GM21825 (cell line): Measurements from ENCODE around the gene OPA1.

ENCODE experiments used
- ATAC-seq: cut with Tn5 transposase; IDR thresholded peaks from one replicate; pipeline ENCODE4 v1.9.1; 2021; ENCODE audit warnings: mild to moderate bottlenecking, moderate library complexity; ENCODE audit not compliant: unreplicated experiment

OPA1 gene, protein sequence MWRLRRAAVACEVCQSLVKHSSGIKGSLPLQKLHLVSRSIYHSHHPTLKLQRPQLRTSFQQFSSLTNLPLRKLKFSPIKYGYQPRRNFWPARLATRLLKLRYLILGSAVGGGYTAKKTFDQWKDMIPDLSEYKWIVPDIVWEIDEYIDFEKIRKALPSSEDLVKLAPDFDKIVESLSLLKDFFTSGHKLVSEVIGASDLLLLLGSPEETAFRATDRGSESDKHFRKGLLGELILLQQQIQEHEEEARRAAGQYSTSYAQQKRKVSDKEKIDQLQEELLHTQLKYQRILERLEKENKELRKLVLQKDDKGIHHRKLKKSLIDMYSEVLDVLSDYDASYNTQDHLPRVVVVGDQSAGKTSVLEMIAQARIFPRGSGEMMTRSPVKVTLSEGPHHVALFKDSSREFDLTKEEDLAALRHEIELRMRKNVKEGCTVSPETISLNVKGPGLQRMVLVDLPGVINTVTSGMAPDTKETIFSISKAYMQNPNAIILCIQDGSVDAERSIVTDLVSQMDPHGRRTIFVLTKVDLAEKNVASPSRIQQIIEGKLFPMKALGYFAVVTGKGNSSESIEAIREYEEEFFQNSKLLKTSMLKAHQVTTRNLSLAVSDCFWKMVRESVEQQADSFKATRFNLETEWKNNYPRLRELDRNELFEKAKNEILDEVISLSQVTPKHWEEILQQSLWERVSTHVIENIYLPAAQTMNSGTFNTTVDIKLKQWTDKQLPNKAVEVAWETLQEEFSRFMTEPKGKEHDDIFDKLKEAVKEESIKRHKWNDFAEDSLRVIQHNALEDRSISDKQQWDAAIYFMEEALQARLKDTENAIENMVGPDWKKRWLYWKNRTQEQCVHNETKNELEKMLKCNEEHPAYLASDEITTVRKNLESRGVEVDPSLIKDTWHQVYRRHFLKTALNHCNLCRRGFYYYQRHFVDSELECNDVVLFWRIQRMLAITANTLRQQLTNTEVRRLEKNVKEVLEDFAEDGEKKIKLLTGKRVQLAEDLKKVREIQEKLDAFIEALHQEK

DNA sequence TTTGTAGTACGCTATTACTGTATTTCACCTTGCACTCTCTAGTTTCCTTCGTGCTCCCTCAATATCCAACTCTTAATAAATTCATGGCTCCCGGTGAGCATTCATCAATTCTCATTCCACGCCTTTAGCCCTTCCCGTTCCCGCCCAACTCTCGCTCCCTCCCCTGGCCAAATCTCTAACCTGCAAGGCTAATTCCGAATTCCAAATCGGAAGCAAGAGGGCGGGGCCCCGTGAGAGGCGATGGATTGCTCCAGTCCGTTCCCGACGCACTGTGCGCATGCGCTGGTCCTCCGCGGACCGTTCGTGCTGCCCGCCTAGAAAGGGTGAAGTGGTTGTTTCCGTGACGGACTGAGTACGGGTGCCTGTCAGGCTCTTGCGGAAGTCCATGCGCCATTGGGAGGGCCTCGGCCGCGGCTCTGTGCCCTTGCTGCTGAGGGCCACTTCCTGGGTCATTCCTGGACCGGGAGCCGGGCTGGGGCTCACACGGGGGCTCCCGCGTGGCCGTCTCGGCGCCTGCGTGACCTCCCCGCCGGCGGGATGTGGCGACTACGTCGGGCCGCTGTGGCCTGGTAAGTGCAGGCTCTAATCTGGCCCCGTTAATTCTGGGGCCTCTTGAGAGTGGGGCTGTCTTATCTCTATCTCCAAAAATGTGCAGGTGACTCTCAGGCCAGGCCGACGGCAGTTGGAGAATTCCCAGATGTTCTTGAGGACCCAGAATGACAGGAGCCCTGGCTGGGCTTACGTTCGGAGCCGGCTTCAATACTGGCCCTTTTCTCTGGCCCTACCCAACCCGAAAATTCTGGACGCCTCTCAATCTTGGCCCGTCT lies at the start of gene OPA1:
TSS of gene OPA1 (plus strand) at position 368 of the 827 bp plus-strand sequence. CDS start at position 538, 170 bp downstream.
- ATAC-seq: peak; percentile 98

DNA sequence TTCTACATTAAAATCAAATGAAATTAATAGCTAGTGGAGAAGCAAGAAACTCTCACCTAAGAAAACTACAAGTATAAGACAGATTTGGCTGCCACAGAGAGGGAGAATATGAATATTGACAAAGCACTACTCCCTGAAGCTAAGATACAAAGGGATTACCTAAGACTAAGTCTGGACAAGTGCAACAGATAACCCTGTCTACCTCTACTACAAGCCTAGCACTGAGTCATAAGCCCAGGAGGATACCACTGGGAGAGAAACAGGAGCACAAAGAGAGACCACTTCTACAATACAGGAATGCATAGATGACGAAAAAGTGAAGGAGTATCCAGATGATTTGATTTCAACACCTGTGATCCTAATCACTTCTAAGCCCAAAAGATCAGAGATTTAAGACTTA lies 48.7 kb upstream of the OPA1 start:
- ATAC-seq: no peak

DNA sequence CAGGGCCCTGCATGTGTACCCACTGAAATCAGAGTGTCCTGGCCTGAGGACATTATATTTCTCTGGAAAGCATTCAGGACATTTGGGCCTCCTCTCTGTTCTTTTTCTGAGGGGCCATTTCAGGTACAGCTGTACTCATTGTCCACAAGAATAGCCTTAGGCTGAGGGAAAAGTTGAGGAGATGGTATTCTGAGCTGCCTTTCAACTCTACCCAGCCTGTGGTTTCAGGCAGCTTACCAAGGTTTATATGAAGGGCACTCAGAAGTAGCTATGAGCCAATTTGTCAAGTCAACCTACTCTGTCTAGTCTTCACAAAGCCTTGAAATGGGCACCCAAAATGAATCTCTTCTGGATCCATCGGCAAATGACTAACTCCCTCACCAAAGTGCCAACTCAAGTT lies 47.7 kb upstream of the OPA1 start:
- ATAC-seq: no peak

DNA sequence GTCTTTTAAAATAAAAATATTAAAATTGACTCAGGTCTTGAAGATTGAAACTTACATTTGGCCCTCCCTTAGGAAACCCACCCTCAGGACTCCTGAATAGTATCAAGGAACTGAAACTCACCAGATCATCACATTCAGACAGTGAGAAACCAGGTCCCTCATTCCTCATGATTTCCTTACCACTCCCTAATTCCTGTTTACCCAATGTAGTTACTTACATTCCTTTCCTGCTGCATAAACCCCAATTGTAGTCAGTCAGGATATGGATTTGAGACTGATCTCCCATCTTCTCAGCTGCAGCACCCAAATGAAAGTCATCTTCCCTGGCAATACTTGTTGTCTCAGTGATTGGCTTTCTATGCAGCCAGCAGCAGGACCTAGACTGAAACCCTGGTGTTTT lies 46.9 kb upstream of the OPA1 start:
- ATAC-seq: no peak

DNA sequence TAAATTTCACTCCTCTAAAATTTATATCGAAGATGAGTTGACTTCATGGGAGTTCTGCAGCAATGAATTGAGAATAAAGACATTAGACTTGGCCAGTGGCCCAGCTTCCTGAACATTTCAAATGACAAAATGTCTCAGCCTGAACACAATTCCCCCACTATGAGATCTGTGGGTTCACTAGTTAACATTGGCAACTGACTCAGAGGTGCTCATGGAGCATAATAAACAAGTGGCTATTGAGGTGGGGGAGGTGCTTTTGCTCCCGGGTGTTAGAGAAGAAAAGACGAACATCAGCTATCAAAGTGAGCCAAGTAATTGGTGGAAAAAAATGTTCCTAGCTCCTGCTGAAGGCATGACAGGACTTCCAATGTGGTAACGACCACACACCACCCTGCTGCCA lies 44.6 kb upstream of the OPA1 start:
- ATAC-seq: no peak

DNA sequence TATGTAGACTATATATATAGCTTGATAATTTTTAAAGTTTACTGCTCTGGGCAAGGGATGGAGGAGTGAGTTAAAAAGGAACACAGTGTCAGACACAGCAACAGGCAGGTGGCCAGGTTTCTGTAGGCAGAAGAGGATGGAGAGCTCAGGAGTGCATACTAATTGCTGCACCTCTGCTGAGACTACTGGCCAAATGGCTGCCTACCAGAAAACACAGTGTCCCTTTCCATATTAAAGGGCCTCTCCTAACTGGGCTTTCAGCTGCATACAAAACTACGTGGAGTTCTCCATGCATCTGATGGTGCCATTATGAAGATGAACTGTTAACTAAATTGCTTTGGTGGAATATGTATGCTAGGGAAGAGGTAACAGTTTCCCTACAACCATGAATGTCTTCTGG lies 40.1 kb upstream of the OPA1 start:
- ATAC-seq: no peak

DNA sequence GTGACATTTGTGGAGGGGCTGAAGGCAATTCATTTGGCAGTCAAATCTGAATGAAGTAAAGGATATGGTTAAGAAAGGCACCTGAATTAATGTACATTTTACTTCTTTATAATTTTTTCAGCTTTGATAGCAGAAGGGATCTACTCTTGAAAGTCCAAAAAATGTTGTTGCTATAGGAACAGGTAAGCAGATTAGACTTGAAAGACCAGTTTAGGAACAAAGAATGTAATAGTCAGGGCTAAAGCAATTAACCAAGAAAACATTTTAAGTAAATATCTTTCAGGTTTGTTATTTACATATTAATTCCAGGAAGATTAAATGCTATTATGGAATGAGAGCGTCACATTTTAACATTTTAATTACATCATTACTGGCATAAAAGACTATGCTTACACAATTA lies 39.4 kb upstream of the OPA1 start:
- no peak for ATAC-seq

DNA sequence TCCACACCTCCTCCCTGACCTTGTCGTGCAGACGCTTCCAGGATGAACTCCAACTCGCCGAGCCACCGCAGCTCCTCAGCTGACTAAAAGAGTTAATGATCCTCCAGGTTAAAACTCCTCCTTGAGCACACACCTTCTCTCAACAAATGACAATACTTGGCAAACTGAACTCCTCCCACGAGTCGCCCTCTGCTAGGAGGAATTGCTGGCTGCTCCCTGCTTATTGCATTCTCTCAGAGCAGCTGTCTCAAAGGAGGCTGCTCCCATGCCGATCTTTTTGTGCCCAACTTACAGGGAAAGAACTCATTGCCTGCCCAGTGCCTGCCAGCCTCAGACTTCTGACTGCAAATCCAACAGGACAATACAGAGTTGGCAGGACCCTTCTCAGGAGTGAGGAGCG lies 38.2 kb upstream of the OPA1 start, which contains the start of gene ATP13A4:
TSS of gene ATP13A4 (minus strand) at position 85 of the 400 bp plus-strand sequence. CDS start 96 bp downstream, outside the sequence.
- ATAC-seq: no peak

DNA sequence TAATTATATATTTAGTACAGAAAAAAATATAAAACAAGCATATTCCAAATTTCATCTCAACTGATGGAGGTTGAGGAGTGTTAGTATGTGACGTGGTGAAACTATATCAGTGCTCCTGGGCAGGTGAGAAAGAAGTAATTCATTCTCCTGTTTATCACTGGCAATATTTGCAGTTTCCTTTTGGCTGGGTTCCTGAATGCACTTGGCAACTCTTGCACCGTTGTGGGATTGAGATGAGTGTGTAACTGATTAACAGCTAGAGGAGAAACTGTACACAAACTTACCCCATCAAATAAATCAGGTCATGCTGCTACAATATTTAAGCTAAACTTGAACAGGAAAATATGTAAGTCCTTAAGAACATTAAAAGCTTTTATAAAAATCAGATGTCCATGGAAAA lies 36.2 kb upstream of the OPA1 start:
- ATAC-seq: no peak

DNA sequence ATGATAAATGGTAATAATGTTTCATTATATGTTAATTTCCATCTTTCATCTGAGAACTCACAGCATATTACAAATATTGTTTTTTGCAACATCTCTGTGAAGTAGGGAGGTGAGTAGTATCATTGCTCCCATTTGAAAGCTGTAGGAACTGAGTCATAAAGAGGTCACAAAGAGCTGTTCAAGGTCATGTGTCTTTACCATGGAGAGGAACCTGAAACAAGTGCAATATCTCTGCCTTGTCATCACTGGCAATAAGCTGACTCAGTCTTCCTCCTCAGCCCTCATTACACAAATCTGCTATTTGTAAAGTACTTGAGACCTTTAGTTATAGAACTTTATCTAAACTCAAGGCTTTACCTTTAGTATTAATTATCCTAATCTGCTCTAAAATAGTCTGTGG lies 33.9 kb upstream of the OPA1 start:
- no peak for ATAC-seq

DNA sequence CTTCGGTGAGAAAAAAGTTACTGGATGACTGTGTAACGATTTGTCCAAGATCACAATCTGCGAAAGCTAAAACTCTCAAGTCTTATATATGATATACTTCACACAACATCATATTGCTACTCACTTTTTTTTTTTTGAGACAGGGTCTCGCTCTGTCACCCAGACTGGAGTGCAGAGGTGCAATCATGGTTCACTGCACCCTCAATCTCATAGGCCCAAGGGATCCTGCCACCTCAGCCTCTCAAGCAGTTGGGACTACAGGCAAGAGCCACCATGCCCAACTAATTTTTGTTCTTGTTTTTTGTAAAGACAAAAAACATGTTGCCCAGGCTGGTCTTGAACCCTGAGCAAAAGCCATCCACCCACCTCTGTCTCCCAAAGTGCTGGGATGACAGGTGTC lies 32.9 kb upstream of the OPA1 start:
- no peak for ATAC-seq

DNA sequence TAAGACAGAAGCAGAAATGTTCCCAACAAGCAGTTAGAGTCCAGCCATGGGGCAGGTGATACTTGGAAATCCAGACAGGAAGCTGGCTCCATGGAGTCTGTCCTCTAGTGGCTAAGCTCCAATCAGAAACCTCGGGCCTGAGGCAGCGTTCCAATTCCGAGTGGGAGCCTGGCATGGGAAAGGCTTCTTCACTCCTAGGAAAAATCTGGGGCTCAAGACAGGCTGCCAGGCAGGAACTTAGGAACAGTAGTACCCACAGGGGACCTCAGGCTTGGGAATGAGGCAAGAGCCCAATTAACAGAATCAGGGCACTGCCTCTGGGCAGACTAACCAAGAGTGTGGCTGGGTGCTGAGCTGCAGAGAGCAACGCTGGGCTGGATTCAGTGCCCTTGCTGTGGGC lies 32.1 kb upstream of the OPA1 start:
- ATAC-seq: no peak

DNA sequence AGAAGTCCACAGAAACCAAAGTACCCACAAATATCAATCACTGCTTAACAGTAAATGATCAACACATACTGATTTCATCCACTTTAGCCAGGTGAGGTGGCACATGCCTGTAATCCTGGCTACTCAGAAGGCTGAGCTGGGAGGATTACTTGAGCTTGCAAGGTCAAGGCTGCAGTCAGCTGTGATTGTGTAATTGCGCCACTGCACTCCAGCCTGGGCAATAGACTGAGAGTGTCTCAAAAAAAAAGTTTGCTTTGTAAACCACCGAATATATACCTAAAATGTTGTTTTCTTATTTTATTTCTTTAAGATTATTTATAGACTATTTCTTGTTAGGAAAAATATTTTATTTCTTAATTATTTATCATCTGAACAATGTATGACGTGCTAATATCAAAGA lies 29.6 kb upstream of the OPA1 start:
- ATAC-seq: no peak

DNA sequence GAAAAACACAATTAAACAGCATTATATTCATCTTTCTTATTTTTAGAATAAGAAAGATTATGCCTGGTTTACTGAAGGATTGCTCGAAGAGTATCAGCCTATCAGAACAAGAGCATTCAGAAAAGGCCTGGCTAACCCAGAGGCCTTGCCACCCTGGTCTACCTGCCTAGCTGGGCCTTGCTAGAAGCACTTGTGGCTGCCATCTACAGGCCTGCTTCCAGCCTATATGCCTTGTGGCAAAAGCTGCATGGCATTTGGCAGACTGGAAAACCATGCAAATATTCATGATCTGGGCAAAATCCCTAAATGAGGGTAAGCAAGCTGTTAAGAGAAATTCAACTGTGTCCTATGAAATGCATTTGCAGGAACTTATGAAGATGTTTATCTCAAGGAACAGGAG lies 29.0 kb upstream of the OPA1 start:
- no peak for ATAC-seq

DNA sequence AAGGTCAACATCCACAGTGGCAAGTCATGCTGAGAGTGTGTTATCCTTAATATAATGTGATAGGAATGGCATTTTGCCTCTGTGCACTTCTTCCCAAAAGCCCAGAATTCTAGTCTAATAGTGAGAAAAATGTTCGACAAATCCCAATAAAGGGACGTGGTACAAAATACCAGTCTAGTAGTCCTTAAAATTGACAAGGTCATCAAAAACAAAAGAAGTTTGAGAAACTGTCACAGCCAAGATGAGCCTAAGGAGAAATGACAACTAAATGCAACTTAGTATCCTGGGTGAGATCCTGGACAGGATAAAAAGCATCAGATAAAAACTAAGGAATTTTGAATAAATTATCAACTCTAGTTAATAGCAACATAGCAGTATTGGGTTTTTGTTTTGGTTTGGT lies 23.9 kb upstream of the OPA1 start:
- ATAC-seq: no peak

DNA sequence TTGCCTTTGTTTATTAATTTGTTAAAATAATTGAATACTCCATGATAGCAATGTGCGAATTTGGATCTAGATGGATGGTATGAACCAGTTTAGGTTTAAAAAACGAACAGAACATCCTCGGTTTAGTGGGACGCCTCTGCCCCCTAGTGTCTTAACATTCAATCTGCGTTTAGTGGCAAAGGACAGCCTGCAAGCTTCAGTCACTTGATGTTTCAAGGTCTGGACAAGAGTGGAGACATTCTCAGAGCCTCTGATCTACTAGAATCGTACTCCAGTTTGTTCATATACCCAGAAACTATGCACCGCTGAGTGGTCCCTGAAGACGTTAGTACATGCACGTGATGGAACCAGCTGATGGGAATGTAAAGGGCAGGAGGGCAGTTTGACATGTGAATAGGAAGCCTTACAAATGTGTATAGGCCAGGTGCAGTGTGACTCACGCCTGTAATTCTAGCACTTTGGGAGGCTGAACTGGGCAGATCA lies 20.5 kb upstream of the OPA1 start:
- ATAC-seq: peak; percentile 81

DNA sequence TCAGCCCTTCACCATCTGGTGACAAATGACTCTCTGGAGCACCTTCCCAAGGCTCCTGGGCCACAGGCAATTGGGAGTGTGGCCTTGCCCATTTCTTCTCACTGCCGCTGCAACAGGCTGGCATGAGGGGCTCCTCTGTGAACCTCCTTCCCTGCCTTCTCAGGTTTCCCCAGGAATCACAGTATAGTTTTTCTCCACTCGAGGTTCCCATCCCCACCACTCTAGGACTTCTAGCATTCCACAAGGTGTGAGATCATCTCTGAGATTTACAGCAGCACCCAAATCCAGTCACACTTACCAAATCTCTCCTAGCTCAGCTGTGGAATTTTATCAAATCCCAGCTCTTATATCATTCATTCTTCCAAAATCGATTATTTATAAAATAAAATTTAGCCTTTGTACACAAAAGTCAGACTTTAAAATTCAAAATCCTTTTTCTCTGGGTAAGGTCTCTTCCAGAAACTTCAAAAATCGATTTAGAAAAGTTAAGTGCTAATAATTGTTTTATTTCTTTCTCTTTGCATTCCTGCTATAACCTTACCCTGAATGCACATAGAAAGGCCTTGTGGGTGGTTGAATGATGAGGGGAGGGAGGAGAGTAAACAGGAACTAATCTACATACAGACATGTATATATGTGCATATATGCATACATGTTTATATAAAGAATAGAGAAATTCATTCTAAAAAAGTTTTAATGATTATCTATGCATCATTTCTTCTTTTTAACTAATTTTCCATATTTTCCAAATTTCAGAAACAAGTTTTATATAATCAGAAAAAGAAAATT lies 19.4 kb upstream of the OPA1 start:
- no peak for ATAC-seq

DNA sequence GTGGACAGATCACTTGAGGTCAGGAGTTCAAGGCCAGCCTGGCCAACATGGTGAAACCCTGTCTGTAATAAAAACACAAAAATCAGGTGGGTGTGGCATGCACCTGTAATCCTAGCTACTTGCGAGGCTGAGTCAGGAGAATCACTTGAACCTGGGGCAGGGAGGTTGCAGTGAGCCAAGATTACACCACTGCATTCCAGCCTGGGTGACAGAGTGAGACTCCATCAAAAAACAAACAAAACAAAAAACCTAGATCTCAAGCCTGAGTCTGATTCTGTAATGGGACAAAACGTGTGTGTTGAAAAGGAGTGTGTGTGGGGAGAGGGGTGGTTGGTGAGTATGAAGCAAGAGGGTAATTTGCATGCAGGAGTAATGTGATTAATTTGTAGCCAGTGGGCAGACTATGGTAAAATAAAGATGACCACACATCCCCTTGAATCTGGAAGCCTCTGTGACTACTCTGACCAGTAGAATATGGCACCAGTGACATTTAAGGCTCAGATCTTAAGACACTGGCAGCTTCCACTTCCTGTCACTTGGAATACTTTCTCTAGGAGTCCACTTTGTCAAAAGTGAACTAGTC lies 18.4 kb upstream of the OPA1 start:
- ATAC-seq: no peak

DNA sequence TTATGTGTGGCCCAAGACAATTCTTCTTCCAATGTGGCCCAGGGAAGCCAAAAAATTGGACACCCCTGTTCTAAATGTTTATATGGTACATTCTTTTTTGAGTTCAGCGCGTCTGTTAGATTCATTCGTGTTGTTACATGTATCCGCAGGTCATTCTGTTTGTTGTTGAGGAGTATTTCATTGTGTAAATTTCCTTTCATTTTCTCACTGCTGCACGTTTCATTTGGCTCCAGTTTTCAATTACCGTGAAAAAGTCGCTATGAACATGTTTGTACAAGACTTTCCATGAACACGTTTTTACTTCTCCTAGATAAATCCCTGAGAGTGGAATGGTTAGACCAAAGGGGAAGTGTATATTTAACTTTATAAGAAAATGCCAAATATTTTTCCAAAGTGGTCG lies 7.5 kb upstream of the OPA1 start:
- no peak for ATAC-seq

DNA sequence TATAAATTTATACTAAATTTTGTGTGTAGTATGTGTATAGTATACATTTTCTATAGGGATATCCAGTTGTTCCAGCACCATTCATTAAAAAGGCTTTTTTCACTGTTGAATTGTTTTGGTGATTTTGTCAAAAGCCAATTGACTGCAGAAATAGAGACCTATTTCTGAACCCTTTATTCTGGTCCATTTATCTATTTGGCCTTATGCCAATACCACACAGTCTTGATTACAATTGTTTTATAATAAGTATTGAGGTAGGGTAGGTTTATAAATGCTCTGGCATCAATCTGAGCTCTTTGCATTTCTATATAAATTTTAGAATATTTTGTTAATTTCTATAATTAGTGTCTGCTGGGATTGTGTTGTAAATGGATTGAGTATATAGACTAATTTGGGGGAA lies 6.5 kb upstream of the OPA1 start:
- ATAC-seq: no peak
